Stomach (tissue), 9 donors: Measurements from ENCODE around the gene TBC1D25. TPM values are rescaled to one million over a fixed set of nuclear protein-coding genes. Genes with fewer than 3 reads are reported as not detected.
"Not testable (repeated sequence)": the region's sequence is repeated elsewhere in the genome, so short reads cannot be mapped to it uniquely, and the experiment has no call there.

ENCODE experiments used
- DNase-seq, 2 donors: peaks; one replicate each; pipeline versions ENCODE4 v3.0.0 to v3.0.0-alpha.2; 2013 to 2019
- H3K27ac ChIP-seq, 5 donors: fragments of 200-600 bp in 4 of 5; sonication (generic) in 4 of 5; one replicate each; pipeline ENCODE4 v1.5.1; 2013 to 2019; ENCODE audit warnings: mild to moderate bottlenecking in 1 of 5, moderate library complexity in 1 of 5
- H3K27me3 ChIP-seq, 3 donors: fragments of 200-600 bp; sonication (generic); one replicate each; pipeline ENCODE4 v1.5.1; 2017 to 2019; ENCODE audit warnings: mixed run types in 1 of 3
- H3K36me3 ChIP-seq, 4 donors: fragments of 200-600 bp; sonication (generic); 1 replicate in 3 of 4; 2 replicates in 1 of 4; pipeline ENCODE4 v1.5.1; 2016 to 2019
- H3K4me1 ChIP-seq, 4 donors: fragments of 200-600 bp; sonication (generic); one replicate each; pipeline ENCODE4 v1.5.1; 2016 to 2019
- H3K4me3 ChIP-seq, 4 donors: fragments of 200-600 bp; sonication (generic) in 3 of 4; one replicate each; pipeline ENCODE4 v1.5.1; 2016 to 2019; ENCODE audit warnings: mild to moderate bottlenecking in 1 of 4
- H3K9me3 ChIP-seq, 4 donors: fragments of 200-600 bp; sonication (generic); one replicate each; pipeline ENCODE4 v1.5.1; 2016 to 2019
- EP300 ChIP-seq: sonication (generic); formaldehyde crosslinking; IDR thresholded peaks from one replicate; pipeline ENCODE4 v1.6.1; 2017; ENCODE audit warnings: antibody characterized with exemption
- POLR2A ChIP-seq, 4 donors: fragments of 450-650 bp; IDR thresholded peaks; one replicate each; pipeline ENCODE4 v1.6.1; 2016; ENCODE audit warnings: antibody characterized with exemption in 4 of 4, control low read depth in 2 of 4, mild to moderate bottlenecking in 1 of 4, moderate library complexity in 1 of 4
- POLR2AphosphoS5 ChIP-seq, 3 donors: sonication (generic); formaldehyde crosslinking; IDR thresholded peaks; one replicate each; pipeline ENCODE4 v1.6.1; 2016; ENCODE audit warnings: antibody characterized with exemption in 3 of 3
- WGBS, 5 donors: extraction: QIAGEN DNeasy Blood & Tissue Kit in 3 of 5; methylation state at CpG; one replicate each; pipeline versions ENCODE4 v1.1.5 to v1.1.7; 2013 to 2018; 5-methylcytosine and 5-hydroxymethylcytosine counted together
- intact Hi-C: fragments of 100-400 bp; cut with DNase I; formaldehyde crosslinking; loops from one replicate; pipeline ENCODE4 v1.15.1; 2023; ENCODE audit warnings: low total_unique reads
- polyA plus RNA-seq, 3 donors: library from polyadenylated mRNA; stranded (reverse); fragments of 200-250 nt; gene quantifications; one replicate each; pipeline ENCODE4 v1.2.3, GENCODE V29; 2013
- total RNA-seq, 5 donors: library from RNA; depleted of rRNA; stranded (reverse); fragments of >200 nt; gene quantifications; one replicate each; pipeline versions ENCODE4 v1.1.0 to v1.2.3, GENCODE V29; 2014 to 2016
- TF ChIP-seq, protein P1 (sequence below), 7 experiments: fragments of 450-650 bp in 4 of 7; fragments of 200-600 bp in 3 of 7; sonication (generic) in 3 of 7; IDR thresholded peaks; one replicate each; pipeline ENCODE4 v1.5.1; 2016 to 2019; ENCODE audit warnings: antibody characterized with exemption in 7 of 7, control low read depth in 2 of 7, mild to moderate bottlenecking in 1 of 7
- donor health status: healthy with polysubstance abuse.
- donor health status: Bipolar disorder and iron deficiency.
- donor health status: healthy.

The TBC1D25 gene
- total and polyA plus RNA-seq, 8 donors: 4.6 to 13.6 (median 5.9) TPM; not detected in 1

DNA sequence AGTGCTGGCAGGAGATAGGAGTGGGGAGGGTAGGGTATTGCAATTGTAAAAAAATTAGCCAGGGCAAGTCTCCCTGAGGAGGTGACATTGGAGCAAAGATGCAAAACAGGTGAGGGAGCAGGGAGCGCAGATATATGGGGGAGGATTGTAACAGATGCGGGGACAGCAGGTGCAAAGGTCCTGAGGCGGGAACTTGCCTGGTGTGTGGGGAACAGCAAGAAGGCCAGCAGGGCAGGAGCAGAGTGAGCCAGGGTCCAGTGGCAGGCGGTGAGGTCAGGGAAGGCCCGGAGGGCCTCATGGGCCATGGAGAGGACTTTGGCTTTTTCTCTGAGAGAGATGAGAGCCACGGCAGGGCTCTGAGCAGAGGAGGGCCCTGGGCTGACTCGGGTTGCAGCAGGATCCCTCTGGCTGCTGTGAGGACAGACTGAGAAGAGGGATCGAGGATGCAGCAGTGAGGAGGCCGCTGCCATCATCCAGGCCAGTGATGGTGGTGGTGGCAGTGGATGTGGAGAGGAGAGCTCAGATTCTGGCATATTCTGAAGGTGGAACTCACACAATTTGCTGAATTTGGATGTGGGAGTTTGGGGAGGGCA, 24.6 kb upstream of the TBC1D25 start:
- peaks cover 0 to 3% (median 1%) of the 10 kb centered on the region in 4 donors for H3K4me1 ChIP-seq
- WGBS, 5 donors: 86 to 99% (median 89%) methylated on average over 8 to 9 of the region's 9 CpGs
- DNase-seq: no peak
- H3K27ac ChIP-seq: no peak overlapping the region
- H3K9me3 ChIP-seq: no peaks in the 10 kb centered on the region
- no peaks in the 10 kb centered on the region for H3K27me3 ChIP-seq
- no peak overlapping the region for H3K4me3 ChIP-seq
- TF ChIP-seq, protein P1, sequence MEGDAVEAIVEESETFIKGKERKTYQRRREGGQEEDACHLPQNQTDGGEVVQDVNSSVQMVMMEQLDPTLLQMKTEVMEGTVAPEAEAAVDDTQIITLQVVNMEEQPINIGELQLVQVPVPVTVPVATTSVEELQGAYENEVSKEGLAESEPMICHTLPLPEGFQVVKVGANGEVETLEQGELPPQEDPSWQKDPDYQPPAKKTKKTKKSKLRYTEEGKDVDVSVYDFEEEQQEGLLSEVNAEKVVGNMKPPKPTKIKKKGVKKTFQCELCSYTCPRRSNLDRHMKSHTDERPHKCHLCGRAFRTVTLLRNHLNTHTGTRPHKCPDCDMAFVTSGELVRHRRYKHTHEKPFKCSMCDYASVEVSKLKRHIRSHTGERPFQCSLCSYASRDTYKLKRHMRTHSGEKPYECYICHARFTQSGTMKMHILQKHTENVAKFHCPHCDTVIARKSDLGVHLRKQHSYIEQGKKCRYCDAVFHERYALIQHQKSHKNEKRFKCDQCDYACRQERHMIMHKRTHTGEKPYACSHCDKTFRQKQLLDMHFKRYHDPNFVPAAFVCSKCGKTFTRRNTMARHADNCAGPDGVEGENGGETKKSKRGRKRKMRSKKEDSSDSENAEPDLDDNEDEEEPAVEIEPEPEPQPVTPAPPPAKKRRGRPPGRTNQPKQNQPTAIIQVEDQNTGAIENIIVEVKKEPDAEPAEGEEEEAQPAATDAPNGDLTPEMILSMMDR (IDR thresholded peaks at IDR 0.05): no peak
- TF ChIP-seq POLR2A (IDR thresholded peaks at IDR 0.05): no peak
- TF ChIP-seq EP300: no peak
- no peak for TF ChIP-seq POLR2AphosphoS5 (IDR thresholded peaks at IDR 0.05)
- peaks cover 0 to 41% (median 21%) of the 10 kb centered on the region in 4 donors for H3K36me3 ChIP-seq
- intact Hi-C loops: no loop called here

DNA sequence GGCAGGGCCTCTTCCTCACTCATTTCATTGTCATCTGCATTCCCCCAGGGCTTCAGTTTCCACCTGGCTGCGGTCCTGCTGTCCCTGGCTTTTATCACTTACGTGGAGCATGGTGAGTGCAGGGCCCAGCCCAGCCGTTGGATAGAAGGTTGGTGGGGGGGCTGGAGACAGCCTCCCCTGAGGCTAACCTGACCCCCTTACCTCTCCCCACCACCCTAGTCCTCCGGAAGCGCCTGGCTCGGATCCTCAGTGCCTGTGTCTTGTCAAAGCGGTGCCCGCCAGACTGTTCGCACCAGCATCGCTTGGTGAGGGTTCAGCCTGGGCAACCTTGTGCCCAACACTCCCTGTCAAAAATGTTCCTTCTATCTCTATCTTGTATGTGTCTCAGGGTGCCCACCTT, 23.7 kb upstream of the TBC1D25 start:
- Histone ChIP-seq H3K4me3 (no peak overlapping the region), H3K9me3 (no peaks in the 10 kb centered on the region), H3K27ac (no peak overlapping the region), H3K4me1 (no peaks in the 10 kb centered on the region), H3K27me3 (no peaks in the 10 kb centered on the region), H3K36me3 (peaks cover 0 to 41% (median 21%) of the 10 kb centered on the region in 4 donors)
- TF ChIP-seq, protein P1 (IDR thresholded peaks at IDR 0.05): no peak
- no peak for TF ChIP-seq POLR2AphosphoS5 (IDR thresholded peaks at IDR 0.05)
- no peak for TF ChIP-seq EP300
- no peak for TF ChIP-seq POLR2A (IDR thresholded peaks at IDR 0.05)
- no peak for DNase-seq
- intact Hi-C loops: no loop called here
- 80 to 92% (median 84%) methylated on average over 8 to 10 of the region's 10 CpGs for WGBS, 5 donors

DNA sequence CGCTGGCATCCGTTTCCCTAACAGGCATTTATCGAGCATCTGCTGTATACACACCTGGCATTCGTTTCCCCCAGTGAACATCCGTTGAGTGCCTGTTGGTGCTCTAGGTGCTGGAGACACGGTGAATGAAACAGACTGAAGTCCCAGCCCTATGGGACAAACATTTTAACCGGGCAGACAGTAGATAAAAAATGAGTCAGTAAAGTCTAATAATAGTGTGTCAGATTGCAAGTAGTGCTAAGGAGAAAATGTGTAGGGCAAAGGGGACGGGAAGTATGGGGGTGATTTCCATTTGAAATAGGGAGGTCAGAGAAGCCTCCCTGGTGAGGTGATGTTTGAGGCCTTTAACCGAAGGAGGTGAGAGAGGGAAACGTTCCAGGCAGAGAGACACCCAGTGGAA, 23.2 kb upstream of the TBC1D25 start:
- Histone ChIP-seq H3K27ac (peak overlapping the region in 1 of 5 donors; percentile 4), H3K4me3 (no peak overlapping the region), H3K36me3 (peaks cover 0 to 41% (median 21%) of the 10 kb centered on the region in 4 donors), H3K9me3 (peaks cover 0 to under 1% (median 0%) of the 10 kb centered on the region in 4 donors), H3K4me1 (peaks cover 0 to 3% (median 2%) of the 10 kb centered on the region in 4 donors), H3K27me3 (no peaks in the 10 kb centered on the region)
- intact Hi-C loops: no loop called here
- DNase-seq: no peak
- 64 to 74% (median 70%) methylated on average over 10 of the region's 10 CpGs for WGBS, 5 donors
- TF ChIP-seq POLR2AphosphoS5 (IDR thresholded peaks at IDR 0.05) (no peak), EP300 (no peak), POLR2A (IDR thresholded peaks at IDR 0.05) (no peak)
- TF ChIP-seq, protein P1 (IDR thresholded peaks at IDR 0.05): no peak

DNA sequence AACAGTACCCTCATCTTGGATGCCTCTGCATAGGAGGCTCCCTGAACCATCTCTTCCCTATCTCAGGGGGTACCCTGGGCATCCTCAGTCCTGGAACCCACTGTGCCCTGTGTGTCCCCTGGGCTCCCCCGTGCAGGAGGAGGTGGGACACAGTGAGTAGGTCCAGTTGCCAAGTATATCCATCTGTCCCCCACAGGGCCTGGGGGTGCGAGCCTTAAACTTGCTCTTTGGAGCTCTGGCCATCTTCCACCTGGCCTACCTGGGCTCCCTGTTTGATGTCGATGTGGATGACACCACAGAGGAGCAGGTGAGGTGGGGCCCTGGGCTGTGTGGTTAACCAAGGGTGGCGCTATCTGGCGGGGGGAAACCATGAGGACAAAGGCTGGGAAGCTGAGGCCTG, 22.5 kb upstream of the TBC1D25 start:
- Histone ChIP-seq H3K4me3 (no peak overlapping the region), H3K9me3 (peaks cover 0 to 6% (median 0%) of the 10 kb centered on the region in 4 donors), H3K27me3 (no peaks in the 10 kb centered on the region), H3K27ac (peak overlapping the region in 1 of 5 donors; percentile 4), H3K36me3 (peaks cover 0 to 41% (median 21%) of the 10 kb centered on the region in 4 donors), H3K4me1 (peaks cover 0 to 4% (median 2%) of the 10 kb centered on the region in 4 donors)
- DNase-seq: no peak
- 68 to 84% (median 80%) methylated on average over 3 to 5 of the region's 5 CpGs for WGBS, 5 donors
- intact Hi-C loops: no loop called here
- TF ChIP-seq, protein P1 (IDR thresholded peaks at IDR 0.05): no peak
- no peak for TF ChIP-seq POLR2AphosphoS5 (IDR thresholded peaks at IDR 0.05)
- no peak for TF ChIP-seq EP300
- TF ChIP-seq POLR2A (IDR thresholded peaks at IDR 0.05): no peak

DNA sequence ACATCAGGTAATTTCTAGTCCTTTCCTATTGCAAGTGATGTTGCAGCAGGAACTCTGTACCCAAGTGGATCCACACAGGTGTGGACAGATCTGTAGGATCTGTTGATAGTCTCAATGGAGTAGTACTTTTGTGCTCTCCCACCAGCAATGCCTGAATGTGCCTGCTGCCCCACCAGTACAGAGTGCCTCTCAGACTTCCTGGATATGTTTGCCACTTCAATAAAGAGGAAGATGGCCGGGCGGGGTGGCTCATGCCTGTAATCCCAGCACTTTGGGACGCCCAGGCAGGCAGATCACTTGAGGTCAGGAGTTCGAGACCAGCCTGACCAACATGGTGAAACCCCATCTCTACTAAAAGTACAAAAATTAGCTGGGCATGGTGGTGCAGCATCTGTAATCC, 20.0 kb upstream of the TBC1D25 start:
- H3K4me3 ChIP-seq, DNase-seq, H3K9me3 ChIP-seq, H3K27me3 ChIP-seq, intact Hi-C loops, H3K27ac ChIP-seq: not testable (repeated sequence)
- peaks cover 0 to 13% (median 9%) of the 10 kb centered on the region in 4 donors for H3K4me1 ChIP-seq
- peaks cover 0 to 26% (median 15%) of the 10 kb centered on the region in 4 donors for H3K36me3 ChIP-seq
- WGBS, 5 donors: 55 to 88% (median 60%) methylated on average over 4 of the region's 4 CpGs
